Measurements from ENCODE around the gene STOX1.

GRCh38 chr10:68938884-68939283, 111.6 kb downstream of the STOX1 start:
- no peak for TF ChIP-seq CTCF (IDR thresholded peaks at IDR 0.05; ENCODE audit: control extremely low read depth in 1 of 3, insufficient read depth in 1 of 3, low read depth in 1 of 3, low read length in 3 of 3)
- TF ChIP-seq SP1 (IDR thresholded peaks at IDR 0.05; ENCODE audit: low read depth, low read length) = no peak
- TF ChIP-seq POLR2A (IDR thresholded peaks at IDR 0.05; ENCODE audit: control extremely low read depth in 1 of 2, low read depth in 2 of 2, low read length in 2 of 2) = no peak
- TF ChIP-seq JUND (IDR thresholded peaks at IDR 0.05; ENCODE audit: low read length) = no peak
- TF ChIP-seq EZH2 (IDR thresholded peaks at IDR 0.05; ENCODE audit: low read depth, low read length, severe bottlenecking) = no peak
- no peak for TF ChIP-seq CEBPB (IDR thresholded peaks at IDR 0.05; ENCODE audit: low read depth, low read length)
- TF ChIP-seq TEAD4 (IDR thresholded peaks at IDR 0.05; ENCODE audit: low read depth, low read length) = no peak
- no peak for TF ChIP-seq RFX5 (IDR thresholded peaks at IDR 0.05; ENCODE audit: borderline replicate concordance, low read depth, low read length)
- no peak for TF ChIP-seq POLR2AphosphoS5 (IDR thresholded peaks at IDR 0.05; ENCODE audit: low read depth, low read length)
- TF ChIP-seq SRF (IDR thresholded peaks at IDR 0.05; ENCODE audit: low read depth, low read length) = no peak
- TF ChIP-seq PHF8 (conservative IDR thresholded peaks at IDR 0.05; ENCODE audit: low read depth, low read length) = no peak

Data from H1 (cell line).